ENCODE measurements around the gene SLC29A4.
"Not testable (repeated sequence)": the region's sequence is repeated elsewhere in the genome, so short reads cannot be mapped to it uniquely, and the experiment has no call there.

The SLC29A4 gene

GRCh38 chr7:5320802-5321396, 38.2 kb downstream of the SLC29A4 start:
- no peak for TF ChIP-seq CTCF (IDR thresholded peaks at IDR 0.05; ENCODE audit: low read depth, low read length)
- Histone ChIP-seq H3K36me3 (no peaks in the 10 kb centered on the region), H3K27me3 (no peaks in the 10 kb centered on the region), H3K4me1 (no peaks in the 10 kb centered on the region), H3K9me3 (no peaks in the 10 kb centered on the region), H3K4me3 (ENCODE audit: low read depth, low read length) (no peak overlapping the region)
- DNase-seq, result no peak

GRCh38 chr7:5322621-5323410, 40.1 kb downstream of the SLC29A4 start:
- H3K9me3 ChIP-seq, result no peaks in the 10 kb centered on the region
- no peaks in the 10 kb centered on the region; the same call in 1 of the 2 replicates for H3K4me1 ChIP-seq
- H3K4me3 ChIP-seq (ENCODE audit: low read depth, low read length), result no peak overlapping the region
- H3K36me3 ChIP-seq, result no peaks in the 10 kb centered on the region
- no peak for DNase-seq
- H3K27me3 ChIP-seq, result no peaks in the 10 kb centered on the region
- TF ChIP-seq CTCF (IDR thresholded peaks at IDR 0.05; ENCODE audit: low read depth, low read length), result no peak

GRCh38 chr7:5323800-5324781, 41.3 kb downstream of the SLC29A4 start:
- not testable (repeated sequence) for H3K27me3 ChIP-seq; H3K9me3 ChIP-seq; H3K4me3 ChIP-seq (ENCODE audit: low read depth, low read length); H3K4me1 ChIP-seq; DNase-seq; H3K36me3 ChIP-seq

GRCh38 chr7:5324961-5325360, 42.2 kb downstream of the SLC29A4 start:
- Histone ChIP-seq H3K36me3 (no peaks in the 10 kb centered on the region), H3K4me3 (ENCODE audit: low read depth, low read length) (no peak overlapping the region), H3K27me3 (no peaks in the 10 kb centered on the region), H3K4me1 (no peaks in the 10 kb centered on the region; the same call in 1 of the 2 replicates), H3K9me3 (no peaks in the 10 kb centered on the region)
- no peak for TF ChIP-seq CTCF (IDR thresholded peaks at IDR 0.05; ENCODE audit: low read depth, low read length)
- no peak for DNase-seq

- no peak for DNase-seq
- Histone ChIP-seq H3K4me1 (no peaks in the 10 kb centered on the region; the same call in 1 of the 2 replicates), H3K36me3 (no peaks in the 10 kb centered on the region), H3K9me3 (no peaks in the 10 kb centered on the region; the same call in 1 of the 2 replicates), H3K27me3 (no peaks in the 10 kb centered on the region), H3K4me3 (ENCODE audit: low read depth, low read length) (no peak overlapping the region)
- TF ChIP-seq CTCF (IDR thresholded peaks at IDR 0.05; ENCODE audit: low read depth, low read length), result no peak
Observed at GRCh38 chr7:5330288-5330687, 47.5 kb downstream of the SLC29A4 start.

- TF ChIP-seq CTCF (IDR thresholded peaks at IDR 0.05; ENCODE audit: low read depth, low read length), result no peak
- Histone ChIP-seq H3K4me1 (no peaks in the 10 kb centered on the region), H3K4me3 (ENCODE audit: low read depth, low read length) (no peak overlapping the region), H3K36me3 (no peaks in the 10 kb centered on the region), H3K27me3 (no peaks in the 10 kb centered on the region), H3K9me3 (no peaks in the 10 kb centered on the region; the same call in 1 of the 2 replicates)
- DNase-seq, result no peak
Observed at GRCh38 chr7:5332579-5332978, 49.8 kb downstream of the SLC29A4 start.

All from BE2C (cell line).